T-helper 2 cell treated with Interferon-gamma antibody and Interleukin-4, amounts not matched to agents 100 ng/mL and 5 ng/mL, for 36 hours (primary cell): ENCODE data around the gene INHBC. TPM values are rescaled to one million over a fixed set of nuclear protein-coding genes. Genes with fewer than 3 reads are reported as not detected.
"Not testable (repeated sequence)": the region's sequence is repeated elsewhere in the genome, so short reads cannot be mapped to it uniquely, and the experiment has no call there.

Experiments
- intact Hi-C: fragments of 100-400 bp; cut with micrococcal nuclease; formaldehyde crosslinking; loops from one replicate; pipeline ENCODE4 v1.15.1; 2023
- total RNA-seq: library from RNA; stranded (reverse); gene quantifications from 2 replicates; pipeline ENCODE4 v1.2.3, GENCODE V29; 2022

INHBC gene
- total RNA-seq, 1 donor from 2014 or later, result not detected

DNA sequence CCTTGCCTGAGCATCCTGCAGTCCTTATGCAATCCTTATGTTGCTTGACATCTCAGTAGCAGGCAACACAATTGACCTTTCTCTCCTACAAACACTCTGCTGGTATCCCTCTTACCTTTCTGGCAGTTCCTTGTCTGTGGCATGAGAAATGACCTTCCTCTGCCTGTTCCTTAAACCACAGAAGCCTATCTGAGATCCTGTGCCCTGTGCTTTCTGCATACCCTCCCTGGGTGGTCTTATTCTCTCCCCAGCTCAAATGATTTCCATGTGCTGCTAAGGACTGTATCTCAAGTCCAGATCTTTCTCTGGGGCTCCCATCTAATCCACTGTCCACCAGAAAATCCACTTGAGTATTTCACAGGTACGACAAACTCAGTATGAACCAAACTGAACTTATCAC is 47.1 kb downstream of the INHBC start:
- intact Hi-C loops, result no loop called here

DNA sequence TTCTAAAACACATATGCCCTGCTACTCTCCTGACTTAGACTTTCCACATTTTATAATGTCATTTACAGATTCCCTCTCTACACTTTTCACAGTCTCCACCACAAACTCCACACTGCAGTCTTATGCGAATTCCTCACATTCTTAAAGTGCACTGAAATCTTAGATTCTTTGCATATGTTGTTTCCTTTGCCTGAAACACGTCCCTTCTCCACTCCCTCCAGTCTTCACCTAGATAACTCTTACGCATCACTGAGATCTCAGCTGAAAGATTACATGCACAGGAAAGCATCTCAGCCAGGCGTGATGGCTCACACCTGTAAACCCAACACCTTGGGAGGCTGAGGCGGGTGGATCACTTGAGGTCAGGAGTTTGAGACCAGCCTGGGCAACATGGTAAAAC is 48.9 kb downstream of the INHBC start:
- intact Hi-C loops, result no loop called here

DNA sequence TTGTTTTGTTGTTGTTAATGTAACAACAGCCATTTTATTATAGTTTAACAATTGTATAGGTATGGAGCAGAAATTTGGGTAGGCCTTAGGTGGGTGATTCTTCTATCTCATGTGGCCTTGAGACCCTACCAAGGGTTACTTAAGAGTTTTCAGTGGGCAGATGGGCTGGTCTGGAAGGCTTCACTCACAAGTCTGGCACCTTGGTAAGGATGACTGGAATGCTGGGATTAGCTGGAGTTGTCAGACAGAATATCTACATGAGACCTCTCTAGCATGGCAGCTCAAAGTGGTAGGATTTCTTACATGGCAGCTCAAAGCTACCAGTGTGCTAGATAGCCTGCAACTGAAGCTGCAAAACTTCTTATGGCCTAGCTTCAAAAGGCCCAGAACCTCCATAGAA is 51.1 kb downstream of the INHBC start:
- intact Hi-C loops, result loop anchor here (2.0 kb wide), 1 partner anchor 61 kb away; the partner anchor contains the start of gene DCTN2

DNA sequence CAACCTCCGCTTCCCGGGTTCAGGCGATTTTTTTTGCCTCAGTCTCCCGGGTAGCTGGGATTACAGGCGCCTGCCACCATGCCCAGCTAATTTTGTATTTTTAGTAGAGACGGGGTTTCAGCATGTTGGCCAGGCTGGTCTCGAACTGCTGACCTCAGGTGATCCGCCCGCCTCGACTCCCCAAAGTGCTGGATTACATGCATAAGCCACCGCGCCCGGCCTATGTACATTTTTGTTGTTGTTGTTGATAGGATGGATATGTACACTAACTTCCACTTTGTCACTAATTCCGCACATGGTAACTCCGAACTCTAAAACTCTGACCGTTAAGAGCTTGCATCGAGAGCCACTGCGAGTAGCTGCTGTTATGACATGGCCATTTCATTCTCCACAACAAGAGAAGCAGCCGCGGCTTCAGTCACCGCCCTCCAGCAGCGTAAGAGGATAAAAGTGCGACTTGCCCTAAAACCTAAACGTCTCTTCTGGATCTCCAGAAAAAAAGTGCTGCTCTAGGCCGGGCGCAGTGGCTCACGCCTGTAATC is 52.5 kb downstream of the INHBC start:
- intact Hi-C loops, result loop anchor here (1.0 to 2.0 kb wide), 4 partner anchors 9 to 60 kb away; partner anchors contain the start of genes DCTN2 and DDIT3

DNA sequence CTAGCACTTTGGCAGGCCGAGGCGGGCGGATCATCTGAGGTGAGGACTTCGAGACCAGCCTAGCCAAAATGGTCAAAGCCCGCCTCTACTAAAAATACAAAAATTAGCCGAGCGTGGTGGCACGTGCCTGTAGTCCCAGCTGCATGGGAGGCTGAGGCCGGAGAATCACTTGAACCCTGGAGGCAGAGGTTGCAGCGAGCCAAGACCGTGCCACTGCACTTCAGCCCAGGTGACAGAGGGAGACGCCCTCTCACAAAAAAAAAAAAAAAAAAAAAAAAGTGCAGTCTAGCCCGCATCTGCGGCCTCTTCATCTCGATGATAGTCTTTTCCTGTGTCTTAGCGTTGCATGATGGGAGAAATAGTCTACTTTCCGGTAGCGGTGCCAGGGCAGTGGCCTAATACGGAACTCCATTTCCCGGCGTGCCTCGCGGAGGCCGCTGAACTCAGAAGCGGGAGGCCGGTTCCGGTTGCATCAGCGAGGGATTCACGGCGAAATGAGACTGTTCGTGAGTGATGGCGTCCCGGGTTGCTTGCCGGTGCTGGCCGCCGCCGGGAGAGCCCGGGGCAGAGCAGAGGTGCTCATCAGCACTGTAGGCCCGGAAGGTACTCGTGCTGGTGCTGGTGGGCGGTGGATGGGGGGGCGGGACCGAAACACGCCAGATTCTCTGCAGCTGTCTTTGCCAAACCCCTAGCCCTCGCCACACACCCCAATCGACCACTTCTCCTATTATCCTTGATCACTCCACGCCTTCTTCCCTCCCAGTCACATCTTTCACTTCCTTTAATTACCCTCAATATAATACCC is 53.2 kb downstream of the INHBC start, which contains the start of gene MARS1:
Gene MARS1, plus strand, starts transcription at position 472 of the 805 bp plus-strand sequence. Its CDS starts 23 bp downstream, at position 495.
- intact Hi-C loops, result loop anchor here (1.0 to 2.0 kb wide), 4 partner anchors 9 to 59 kb away; partner anchors contain the start of genes DCTN2 and DDIT3

DNA sequence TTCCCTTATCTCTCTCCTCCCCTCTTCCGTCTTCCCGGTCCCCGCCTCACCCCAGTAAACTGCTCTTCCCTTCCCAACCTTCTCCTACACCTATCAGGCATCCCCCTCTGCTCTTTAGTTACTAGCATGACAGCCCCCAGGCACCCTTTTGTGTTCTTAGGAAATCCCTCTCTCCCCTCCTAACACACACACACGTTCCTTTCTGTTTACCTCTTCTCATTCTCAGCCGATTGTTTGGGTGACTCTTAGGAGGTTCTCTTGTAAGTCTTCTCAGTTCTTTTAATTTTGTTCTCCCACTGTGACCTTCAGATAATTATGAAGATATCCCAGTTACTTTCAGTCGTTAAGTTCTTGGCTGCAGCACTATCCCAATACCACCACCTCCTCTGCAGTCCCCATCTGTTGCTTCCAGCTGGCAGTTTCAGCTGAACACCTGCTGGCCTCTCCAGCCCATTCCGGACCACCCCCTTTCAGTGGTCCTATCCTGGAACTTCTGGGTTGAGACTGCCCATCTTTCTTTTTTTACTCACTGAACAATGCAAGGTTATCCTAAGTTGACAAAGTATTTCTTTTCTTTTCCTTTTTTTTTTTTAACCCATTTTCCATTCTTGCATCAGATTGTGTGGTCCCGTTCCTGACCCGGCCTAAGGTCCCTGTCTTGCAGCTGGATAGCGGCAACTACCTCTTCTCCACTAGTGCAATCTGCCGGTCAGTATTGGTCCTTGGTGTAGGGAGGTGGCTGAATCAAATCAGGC is 54.0 kb downstream of the INHBC start:
- intact Hi-C loops, result no loop called here

DNA sequence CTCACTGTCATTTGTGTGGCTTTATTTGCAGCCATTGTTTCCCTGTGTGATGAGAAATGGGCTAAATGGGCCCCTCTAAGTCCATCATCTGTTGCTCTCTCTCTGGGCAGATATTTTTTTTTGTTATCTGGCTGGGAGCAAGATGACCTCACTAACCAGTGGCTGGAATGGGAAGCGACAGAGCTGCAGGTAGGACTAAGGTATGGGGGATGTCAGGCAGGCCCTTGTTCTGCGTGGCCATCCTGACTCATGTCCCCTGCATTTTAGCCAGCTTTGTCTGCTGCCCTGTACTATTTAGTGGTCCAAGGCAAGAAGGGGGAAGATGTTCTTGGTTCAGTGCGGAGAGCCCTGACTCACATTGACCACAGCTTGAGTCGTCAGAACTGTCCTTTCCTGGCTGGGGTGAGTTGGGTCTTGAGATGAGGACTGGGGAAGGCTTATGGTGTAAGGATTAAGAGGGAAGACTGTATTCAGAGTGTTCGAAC is 54.6 kb downstream of the INHBC start:
- intact Hi-C loops, result no loop called here

DNA sequence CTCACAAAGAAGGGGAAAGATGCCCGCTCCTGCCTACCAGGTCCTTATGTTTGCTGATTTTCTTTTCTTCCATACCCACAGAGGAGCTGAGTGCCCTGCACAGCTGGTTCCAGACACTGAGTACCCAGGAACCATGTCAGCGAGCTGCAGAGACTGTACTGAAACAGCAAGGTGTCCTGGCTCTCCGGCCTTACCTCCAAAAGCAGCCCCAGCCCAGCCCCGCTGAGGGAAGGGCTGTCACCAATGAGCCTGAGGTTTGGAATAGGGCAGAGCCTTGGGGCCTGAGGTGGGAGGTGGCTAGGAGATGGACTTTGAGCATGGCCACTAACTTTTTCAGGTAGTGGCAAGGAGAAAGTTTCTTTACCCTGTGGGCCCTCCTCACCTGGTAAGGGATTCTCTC is 55.5 kb downstream of the INHBC start:
- intact Hi-C loops, result no loop called here

DNA sequence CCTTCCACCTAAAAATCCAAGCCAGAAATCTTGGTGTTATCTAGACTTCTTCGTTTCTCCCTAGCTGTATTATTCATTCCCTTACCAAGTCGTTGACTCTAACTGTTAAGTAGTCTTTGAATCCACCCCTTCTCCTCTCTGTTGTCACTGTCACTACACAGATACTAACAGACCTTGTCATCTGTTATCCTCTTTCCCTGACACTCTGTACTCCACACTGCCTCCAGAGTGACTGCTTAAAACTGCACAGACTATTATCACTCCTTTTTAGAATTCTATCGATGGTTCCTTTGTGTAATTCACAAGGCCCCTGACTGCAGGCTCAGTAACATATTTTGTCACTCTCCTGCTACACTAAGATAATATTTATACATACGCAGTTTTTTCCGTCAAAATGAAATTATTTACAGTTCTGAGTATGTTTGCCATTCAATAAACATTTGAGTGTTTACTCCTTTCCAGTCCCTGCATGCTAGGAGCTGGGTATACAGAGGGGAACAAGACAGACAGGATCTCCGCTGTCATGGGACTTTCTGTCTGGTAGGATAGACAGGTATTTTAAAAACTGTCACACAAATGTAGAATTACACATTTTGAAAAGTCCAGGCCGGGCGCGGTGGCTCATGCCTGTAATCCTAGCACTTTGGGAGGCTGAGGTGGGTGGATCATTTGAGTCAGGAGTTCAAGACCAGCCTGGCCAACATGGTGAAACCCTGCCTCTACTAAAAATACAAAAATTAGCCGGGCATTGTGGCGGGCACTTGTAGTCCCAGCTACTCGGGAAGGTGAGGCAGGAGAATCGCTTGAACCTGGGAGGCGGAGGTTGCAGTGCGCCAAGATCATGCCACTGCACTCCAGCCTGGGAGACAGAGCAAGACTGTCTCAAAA is 57.1 kb downstream of the INHBC start:
- intact Hi-C loops, result no loop called here

DNA sequence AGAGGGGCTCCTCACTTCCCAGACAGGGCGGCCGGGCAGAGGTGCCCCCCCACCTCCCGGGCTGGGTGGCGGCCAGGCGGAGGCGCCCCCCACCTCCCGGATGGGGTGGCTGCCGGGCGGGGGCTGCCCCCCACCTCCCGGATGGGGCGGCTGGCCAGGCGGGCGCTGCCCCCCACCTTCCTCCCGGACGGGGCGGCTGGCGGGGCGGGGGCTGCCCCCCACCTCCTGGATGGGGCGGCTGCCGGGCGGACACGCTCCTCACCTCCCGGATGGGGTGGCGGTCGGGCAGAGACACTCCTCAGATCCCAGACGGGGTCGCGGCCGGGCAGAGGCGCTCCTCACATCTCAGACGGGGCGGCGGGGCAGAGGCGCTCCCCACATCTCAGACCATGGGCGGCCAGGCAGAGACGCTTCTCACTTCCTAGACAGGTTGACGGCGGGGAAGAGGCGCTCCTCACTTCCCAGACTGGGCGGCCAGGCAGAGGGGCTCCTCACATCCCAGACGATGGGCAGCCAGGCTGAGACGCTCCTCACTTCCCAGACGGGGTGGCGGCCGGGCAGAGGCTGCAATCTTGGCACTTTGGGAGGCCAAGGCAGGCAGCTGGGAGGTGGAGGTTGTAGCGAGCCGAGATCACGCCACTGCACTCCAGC is 60.6 kb downstream of the INHBC start:
- intact Hi-C loops, result not testable (repeated sequence)

DNA sequence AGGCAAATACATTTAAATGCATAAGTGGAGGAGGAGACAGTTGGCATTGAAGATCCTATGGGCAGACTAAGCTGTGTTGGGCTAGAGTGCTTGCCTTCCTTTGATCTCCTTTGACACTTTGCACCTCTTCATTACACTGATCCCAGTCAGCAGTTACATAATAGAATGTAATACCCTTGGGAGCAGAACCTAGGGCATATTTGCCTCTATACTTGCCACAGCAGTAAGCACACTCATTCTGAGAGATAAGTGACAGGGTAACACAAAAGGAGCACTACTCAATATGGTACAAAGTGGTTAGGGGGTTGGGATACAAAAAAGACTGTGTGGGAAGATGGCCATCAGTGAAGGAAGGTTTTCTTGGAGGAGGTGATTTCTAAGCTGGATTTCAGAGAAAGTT is 62.2 kb downstream of the INHBC start:
- intact Hi-C loops, result no loop called here

DNA sequence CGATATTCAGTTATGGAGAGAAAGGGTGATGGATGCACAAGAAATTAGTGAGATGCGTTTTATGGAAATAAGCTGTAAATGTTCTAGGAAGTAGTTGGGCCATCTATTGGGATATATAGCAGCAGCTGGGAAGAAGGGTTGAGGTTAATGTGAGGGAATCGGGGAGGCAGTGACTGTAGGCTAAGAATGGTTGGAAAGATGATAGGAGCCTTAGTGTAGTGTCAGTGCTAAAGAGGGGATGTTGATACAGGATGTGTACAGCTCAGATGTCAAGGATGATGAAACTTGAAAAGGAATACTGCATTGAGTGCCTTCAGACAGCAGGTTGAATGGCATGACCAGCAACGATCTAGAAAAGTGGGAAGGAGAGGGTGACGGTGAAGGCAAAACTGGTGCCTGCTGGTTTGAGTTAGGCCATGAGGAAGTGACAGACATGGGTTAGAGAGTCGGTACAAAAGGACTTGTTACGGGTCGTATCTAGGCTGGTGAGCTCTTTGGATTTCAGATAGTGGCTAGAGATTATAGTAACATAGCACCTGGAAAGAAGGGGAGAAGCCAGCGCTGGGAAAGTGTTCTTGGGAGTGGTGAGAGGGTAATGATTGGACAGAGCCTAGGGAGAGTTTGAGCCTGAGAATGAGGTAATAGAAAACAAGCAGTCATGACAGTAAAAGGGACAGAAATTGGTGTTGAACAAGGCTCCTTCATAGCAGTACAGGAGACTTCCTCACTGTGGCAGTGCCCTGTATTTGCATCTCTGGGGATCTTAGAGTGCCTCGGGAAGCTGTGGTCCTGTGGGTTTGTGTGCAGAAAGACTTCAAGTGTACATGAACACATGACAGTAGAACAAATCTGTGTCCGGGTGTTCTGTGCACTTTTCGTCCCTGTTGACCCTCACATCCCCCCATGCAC is 62.9 kb downstream of the INHBC start:
- intact Hi-C loops, result no loop called here

DNA sequence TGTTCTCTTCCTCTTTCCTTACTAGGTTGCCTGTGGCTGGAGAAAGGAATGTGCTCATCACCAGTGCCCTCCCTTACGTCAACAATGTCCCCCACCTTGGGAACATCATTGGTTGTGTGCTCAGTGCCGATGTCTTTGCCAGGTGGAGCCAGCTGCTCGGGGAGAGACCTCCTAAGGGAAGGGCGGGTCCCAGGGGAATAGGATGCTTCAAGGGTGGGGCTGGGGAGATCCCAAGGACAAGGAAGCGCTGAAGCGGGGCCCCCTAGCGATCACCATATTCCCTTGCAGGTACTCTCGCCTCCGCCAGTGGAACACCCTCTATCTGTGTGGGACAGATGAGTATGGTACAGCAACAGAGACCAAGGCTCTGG is 63.5 kb downstream of the INHBC start:
- intact Hi-C loops, result no loop called here

DNA sequence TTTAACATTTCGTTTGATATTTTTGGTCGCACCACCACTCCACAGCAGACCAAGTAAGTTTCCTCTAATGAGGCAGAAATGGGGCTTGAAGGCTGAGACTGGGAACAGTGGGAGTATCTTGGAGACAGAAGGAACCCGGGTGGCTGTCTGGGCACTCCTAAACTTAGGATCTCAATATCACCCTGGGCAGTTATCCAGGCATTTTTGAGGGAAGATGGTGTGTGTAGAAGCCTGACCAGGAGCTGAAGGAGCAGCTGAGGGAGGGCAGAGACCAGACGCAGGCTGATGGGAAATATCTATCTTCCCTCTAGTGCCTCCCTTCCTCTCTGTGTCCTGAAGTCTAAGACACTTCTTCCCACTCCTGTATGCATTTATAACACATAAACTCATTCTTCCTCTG is 64.0 kb downstream of the INHBC start:
- intact Hi-C loops, result no loop called here

DNA sequence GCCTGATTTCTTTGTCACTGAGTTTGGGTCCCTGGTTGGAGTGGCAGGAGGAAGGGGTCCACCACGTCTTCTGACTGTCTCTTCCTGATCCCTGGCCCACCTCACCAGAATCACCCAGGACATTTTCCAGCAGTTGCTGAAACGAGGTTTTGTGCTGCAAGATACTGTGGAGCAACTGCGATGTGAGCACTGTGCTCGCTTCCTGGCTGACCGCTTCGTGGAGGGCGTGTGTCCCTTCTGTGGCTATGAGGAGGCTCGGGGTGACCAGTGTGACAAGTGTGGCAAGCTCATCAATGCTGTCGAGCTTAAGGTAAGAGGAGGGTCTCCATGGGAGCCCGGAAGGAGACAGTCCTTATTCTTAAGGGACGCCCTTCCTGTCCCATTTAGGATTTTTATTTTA is 65.6 kb downstream of the INHBC start:
- intact Hi-C loops, result no loop called here
